DMS153 treated with DMSO at 0.1 percent for 48 hours (cell line): ENCODE results near the gene SNX27.

ENCODE experiments used
- DNase-seq: peaks from one replicate; lab custom pipeline; 2025; ENCODE audit not compliant: unreplicated experiment; lab: John Stamatoyannopoulos, UW

SNX27 gene

GRCh38 chr1:151702936-151703335 is 91.1 kb downstream of the SNX27 start:
- DNase-seq = no peak

GRCh38 chr1:151703813-151704212 is 92.0 kb downstream of the SNX27 start:
- DNase-seq = no peak

- no peak for DNase-seq
Observed at GRCh38 chr1:151704246-151704645, 92.4 kb downstream of the SNX27 start.

GRCh38 chr1:151705146-151705545 is 93.3 kb downstream of the SNX27 start:
- no peak for DNase-seq

- DNase-seq = no peak
Observed at GRCh38 chr1:151705753-151706463, 94.1 kb downstream of the SNX27 start.

GRCh38 chr1:151706464-151707415 is 94.9 kb downstream of the SNX27 start:
- no peak for DNase-seq

- no peak for DNase-seq
Observed at GRCh38 chr1:151707541-151708065, 95.8 kb downstream of the SNX27 start.

GRCh38 chr1:151708891-151709290 is 97.0 kb downstream of the SNX27 start:
- DNase-seq = no peak

- no peak for DNase-seq
Observed at GRCh38 chr1:151710187-151710840, 98.5 kb downstream of the SNX27 start.

GRCh38 chr1:151711044-151711800 is 99.4 kb downstream of the SNX27 start:
- no peak for DNase-seq

GRCh38 chr1:151711951-151712350 is 100.1 kb downstream of the SNX27 start:
- peak; percentile 16 for DNase-seq

GRCh38 chr1:151713044-151713443 is 101.2 kb downstream of the SNX27 start:
- DNase-seq = no peak

GRCh38 chr1:151713874-151714273 is 102.0 kb downstream of the SNX27 start:
- peak; percentile 32 for DNase-seq

- no peak for DNase-seq
Observed at GRCh38 chr1:151714820-151715725, 103.2 kb downstream of the SNX27 start.

GRCh38 chr1:151715726-151716404 is 104.0 kb downstream of the SNX27 start:
- no peak for DNase-seq

GRCh38 chr1:151716405-151716762 is 104.5 kb downstream of the SNX27 start:
- DNase-seq = no peak

GRCh38 chr1:151716771-151717631 is 105.2 kb downstream of the SNX27 start, which contains the start of gene CELF3:
TSS of gene CELF3 (minus strand) at chr1:151716803. CDS start at chr1:151716020, 783 bp downstream.
- peak; percentile 99 for DNase-seq

- DNase-seq = peak; percentile 47
Observed at GRCh38 chr1:151718011-151718431, 106.2 kb downstream of the SNX27 start.
